Stimulated activated CD8-positive, alpha-beta memory T cell treated with anti-CD3 and anti-CD28 coated beads, Interleukin-4, amount 100 ng/mL, for 1 hour (primary cell): Measurements from ENCODE around the gene C11orf87.

ENCODE experiments used
- DNase-seq, 2 donors: peaks; one replicate each; pipeline ENCODE4 v3.0.0-alpha.2; 2020; ENCODE audit warnings: low read depth in 2 of 2, low spot score in 1 of 2

C11orf87 gene

DNA sequence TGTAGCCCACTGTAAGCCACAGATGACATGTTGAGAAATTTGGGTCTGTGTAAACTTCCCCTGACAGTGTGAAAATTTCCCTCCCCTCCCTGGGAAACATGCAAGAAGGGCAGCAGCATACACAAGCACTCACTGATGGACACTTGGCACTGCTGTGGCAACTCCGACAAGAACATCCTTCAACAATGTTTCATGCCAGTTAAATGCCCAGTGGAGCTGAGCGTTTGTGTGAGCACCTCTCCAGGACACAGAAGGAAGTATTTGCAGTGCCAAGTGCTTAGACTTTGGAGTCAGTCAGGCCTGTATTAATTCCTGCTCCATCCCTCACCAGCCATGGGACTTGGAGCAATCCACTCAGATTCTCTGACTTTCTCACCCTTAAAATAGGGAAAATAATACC is 17.7 kb downstream of the C11orf87 start:
- DNase-seq, result no peak

DNA sequence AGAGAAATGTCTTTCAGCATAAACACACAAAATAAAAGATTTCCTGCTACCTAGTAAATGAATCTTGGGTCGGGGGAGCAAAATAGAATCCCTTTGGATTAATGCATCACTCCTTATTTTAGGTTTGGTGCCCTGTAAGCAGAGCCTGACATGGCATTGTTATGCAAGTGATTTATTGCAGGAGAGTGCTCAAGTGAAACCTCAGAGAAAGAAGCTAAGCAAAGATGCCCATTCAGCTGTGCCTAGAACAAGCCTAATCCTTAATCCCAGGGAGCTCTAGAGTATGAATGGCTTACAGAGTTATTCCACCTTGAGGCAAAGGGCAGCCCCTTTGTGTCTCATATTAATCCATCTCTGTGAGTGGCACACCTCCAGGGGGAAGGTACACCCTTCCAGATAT is 21.1 kb downstream of the C11orf87 start:
- DNase-seq, result no peak

DNA sequence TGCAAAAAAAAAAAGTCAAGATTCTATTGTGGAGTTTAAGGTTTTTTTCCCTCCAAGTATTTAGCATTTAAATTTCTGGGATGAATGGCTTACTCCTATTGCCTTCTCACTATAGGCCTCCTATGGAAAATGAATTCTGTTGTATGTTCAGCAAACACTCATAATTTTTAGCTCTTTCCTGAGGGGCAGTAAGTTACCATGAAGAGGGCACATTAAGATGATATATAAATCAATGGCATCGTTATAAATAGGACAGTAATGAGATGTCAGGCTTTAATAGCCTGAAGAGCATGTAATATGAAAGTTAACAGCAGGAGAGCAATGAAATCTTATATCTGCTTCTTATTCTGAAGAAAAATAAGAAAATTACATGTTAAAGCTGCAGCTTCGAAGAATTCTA is 32.9 kb downstream of the C11orf87 start:
- DNase-seq, result no peak
